ENCODE measurements around the gene ADGRD1. TPM values are rescaled to one million over a fixed set of nuclear protein-coding genes. Genes with fewer than 3 reads are reported as not detected.

Gene ADGRD1
- total RNA-seq, 2 experiments from 2014 or later = 0.64 to 1.0 TPM

DNA sequence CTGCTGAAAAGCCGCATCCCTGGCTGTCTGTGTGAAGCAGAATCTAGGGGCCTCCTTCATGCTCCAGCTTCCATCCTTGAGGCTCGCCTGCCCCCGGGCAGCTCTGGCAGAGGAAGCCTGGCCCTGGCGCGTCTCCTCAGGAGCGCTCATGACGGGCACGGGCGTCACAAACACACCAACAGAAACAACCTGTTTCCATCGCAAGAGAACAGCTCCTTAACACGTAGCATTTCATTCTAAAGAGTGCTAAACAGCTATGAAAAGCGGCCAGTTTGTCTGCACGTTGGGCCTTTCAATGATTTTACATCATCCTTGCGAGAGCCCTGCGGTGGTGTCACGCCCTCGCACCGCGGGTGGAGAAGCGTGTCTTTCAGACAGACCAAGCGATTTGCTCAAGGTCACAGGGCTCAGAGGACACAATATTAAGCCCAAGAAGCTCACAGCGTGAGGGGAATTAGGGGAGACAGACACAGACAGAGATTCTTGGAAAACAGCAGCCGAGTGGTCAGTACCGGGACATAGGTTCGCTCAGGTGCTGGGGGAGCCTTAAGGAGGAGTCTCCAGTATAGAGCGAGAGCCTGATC lies 4.9 kb downstream of the ADGRD1 start:
- Mint-ChIP-seq H3K9me3 (no peaks in the 10 kb centered on the region), H3K36me3 (no peaks in the 10 kb centered on the region), H3K4me3 (no peak overlapping the region), H3K27me3 (peaks cover 11% of the 10 kb centered on the region), H3K4me1 (ENCODE audit: low read depth) (peaks cover 2% of the 10 kb centered on the region), H3K27ac (no peak overlapping the region)
- intact Hi-C loops (cut with micrococcal nuclease) = no loop called here
- DNase-seq = no peak
- POLR2A ChIA-PET = no interaction called here
- CTCF ChIA-PET = no interaction called here

DNA sequence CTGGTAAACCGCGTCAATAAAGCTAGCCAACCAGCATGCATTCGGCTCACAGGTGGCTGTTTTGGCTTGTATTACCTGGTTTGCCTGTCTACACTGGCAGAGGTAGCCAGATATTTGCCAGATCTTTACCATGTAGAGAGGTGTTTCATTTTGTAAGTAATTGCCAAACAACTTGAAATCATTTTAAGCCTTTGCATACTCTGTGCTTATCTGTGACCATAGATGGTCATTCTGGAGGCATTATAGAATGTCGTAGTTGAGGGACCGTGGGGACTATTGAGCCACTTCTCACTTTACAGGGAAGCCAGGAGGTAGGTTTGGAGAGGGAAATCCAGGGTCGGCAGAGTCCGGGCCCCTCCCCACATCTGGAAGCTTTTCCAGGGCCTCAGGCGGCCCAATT lies 5.9 kb downstream of the ADGRD1 start:
- Mint-ChIP-seq H3K4me3 (no peak overlapping the region), H3K4me1 (ENCODE audit: low read depth) (no peaks in the 10 kb centered on the region), H3K27ac (no peak overlapping the region), H3K27me3 (peaks cover 9% of the 10 kb centered on the region), H3K9me3 (no peaks in the 10 kb centered on the region), H3K36me3 (no peaks in the 10 kb centered on the region)
- DNase-seq = no peak
- ChIA-PET CTCF (no interaction called here), POLR2A (no interaction called here)
- intact Hi-C loops (cut with micrococcal nuclease) = no loop called here

DNA sequence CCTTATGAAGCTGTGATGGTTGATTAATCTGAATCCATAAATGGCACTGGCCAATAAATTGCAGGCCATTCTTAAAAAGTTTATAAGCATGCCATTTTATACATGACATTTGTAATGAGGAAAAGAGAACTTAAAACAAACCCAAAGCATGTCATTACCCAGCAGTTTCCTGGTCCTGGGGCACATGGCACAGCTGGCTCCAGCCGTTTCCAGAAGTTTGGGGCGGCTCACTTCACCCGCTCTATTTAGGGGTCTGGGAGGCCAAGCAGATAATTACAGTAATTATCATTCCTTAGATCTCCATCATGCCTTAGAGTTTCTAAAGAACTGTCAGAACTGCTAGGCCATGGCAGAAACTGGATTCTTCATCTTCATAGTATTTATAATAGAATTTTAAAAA lies 6.4 kb downstream of the ADGRD1 start:
- CTCF ChIA-PET = no interaction called here
- no peaks in the 10 kb centered on the region for H3K36me3 Mint-ChIP-seq
- H3K9me3 Mint-ChIP-seq = no peaks in the 10 kb centered on the region

DNA sequence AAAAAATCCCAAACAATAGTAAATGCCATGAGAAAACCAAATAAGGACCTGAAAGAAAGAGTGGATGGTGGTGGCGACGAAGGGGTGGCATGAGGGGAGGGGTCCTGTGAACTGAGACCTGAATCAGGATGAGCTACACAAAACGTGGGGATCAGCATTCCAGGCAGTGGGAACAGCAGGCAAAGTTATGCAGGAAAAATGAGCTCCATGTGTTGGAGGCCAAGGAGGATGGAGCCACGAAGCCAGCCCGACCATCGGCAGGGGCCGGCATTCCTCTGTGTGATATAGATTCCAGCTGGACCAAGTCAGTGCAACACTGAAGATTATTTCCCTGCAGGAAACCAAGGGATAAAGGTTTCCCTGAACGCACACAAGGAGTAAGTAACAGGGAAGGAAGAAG lies 7.1 kb downstream of the ADGRD1 start:
- CTCF ChIA-PET = no interaction called here
- POLR2A ChIA-PET = no interaction called here
- Mint-ChIP-seq H3K4me1 (ENCODE audit: low read depth) (no peaks in the 10 kb centered on the region), H3K36me3 (no peaks in the 10 kb centered on the region), H3K4me3 (no peak overlapping the region), H3K9me3 (no peaks in the 10 kb centered on the region), H3K27ac (no peak overlapping the region), H3K27me3 (peaks cover 6% of the 10 kb centered on the region)
- intact Hi-C loops (cut with micrococcal nuclease) = no loop called here
- DNase-seq = no peak

More for the DNA sequence above, 6.4 kb downstream of the ADGRD1 start:
- H3K4me3 Mint-ChIP-seq = no peak overlapping the region
- no peak overlapping the region for H3K27ac Mint-ChIP-seq
- H3K4me1 Mint-ChIP-seq (ENCODE audit: low read depth) = no peaks in the 10 kb centered on the region
- intact Hi-C loops (cut with micrococcal nuclease) = no loop called here
- no peak for DNase-seq
- POLR2A ChIA-PET = no interaction called here
- peaks cover 6% of the 10 kb centered on the region for H3K27me3 Mint-ChIP-seq

DNA sequence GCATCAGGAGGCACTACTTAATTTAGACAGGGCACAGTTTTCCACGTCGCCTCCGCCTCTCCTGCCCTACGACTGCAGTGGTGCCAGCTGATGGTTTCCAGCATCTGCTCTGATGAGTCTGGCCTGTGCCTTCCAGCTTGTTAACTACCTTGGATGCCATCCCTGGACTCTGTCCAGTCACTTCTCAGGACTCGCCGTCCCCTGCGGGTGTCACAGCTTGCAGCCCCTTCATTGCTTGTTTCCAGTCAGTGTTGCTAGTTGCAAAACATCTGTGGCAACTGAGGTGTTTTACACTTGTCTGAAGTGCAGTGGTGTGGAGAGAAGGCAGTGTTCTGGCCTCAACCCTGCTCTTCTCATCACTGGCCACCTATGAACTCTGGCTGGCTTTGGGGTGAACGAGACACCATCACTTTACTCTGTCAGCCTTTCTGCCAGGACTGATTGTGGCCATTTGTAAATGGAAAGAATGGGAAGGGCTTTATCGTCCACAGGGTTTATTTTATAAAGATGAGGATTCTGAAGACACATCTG lies 8.3 kb downstream of the ADGRD1 start:
- H3K9me3 Mint-ChIP-seq = no peaks in the 10 kb centered on the region
- intact Hi-C loops (cut with micrococcal nuclease) = no loop called here
- CTCF ChIA-PET = no interaction called here
- no peaks in the 10 kb centered on the region for H3K36me3 Mint-ChIP-seq
- H3K4me1 Mint-ChIP-seq (ENCODE audit: low read depth) = no peaks in the 10 kb centered on the region
- H3K27ac Mint-ChIP-seq = no peak overlapping the region
- no peak overlapping the region for H3K4me3 Mint-ChIP-seq
- DNase-seq = no peak
- POLR2A ChIA-PET = no interaction called here
- peaks cover 6% of the 10 kb centered on the region for H3K27me3 Mint-ChIP-seq

DNA sequence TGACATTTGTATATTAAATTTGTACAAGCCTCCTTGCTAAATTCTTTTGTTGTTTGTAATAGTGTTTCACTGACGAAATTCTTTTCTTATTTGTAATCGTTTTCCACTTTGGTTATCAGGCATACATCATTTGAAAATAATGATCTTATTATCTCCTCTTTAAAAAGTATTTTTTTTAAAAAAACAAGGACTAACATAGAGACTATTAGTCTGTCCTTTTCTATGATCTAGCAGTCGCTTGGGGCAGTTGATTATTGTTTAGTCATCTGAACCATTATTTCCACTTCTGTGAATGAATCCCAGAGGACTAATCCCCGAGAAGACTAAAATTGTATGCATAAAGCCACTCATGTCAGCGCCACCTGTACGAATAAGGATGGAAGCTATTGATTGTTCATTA lies 11.5 kb downstream of the ADGRD1 start:
- H3K27me3 Mint-ChIP-seq = peaks cover 8% of the 10 kb centered on the region
- no peak overlapping the region for H3K4me3 Mint-ChIP-seq
- POLR2A ChIA-PET = no interaction called here
- CTCF ChIA-PET = no interaction called here
- no peaks in the 10 kb centered on the region for H3K4me1 Mint-ChIP-seq (ENCODE audit: low read depth)
- intact Hi-C loops (cut with micrococcal nuclease) = no loop called here
- H3K9me3 Mint-ChIP-seq = no peaks in the 10 kb centered on the region
- DNase-seq = no peak
- H3K27ac Mint-ChIP-seq = no peak overlapping the region
- H3K36me3 Mint-ChIP-seq = no peaks in the 10 kb centered on the region

DNA sequence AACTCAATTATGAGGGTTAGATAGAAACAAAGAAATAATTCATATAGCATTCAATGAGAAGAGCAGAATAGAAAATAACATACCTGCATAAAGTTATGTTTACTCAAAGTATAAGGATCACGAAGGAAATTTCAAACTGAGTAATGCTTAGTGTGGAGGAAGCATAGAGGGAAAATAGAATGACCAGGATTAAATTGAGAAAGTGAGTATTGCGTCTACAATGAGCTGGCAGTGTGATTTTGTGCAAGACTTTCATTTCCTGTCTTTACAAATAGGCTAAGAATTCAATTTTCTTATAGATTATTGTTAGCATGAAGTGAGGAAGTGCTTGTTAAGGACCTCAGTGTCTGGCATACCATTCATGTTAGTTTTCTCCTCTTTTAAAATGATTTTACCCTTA lies 12.0 kb downstream of the ADGRD1 start:
- H3K27ac Mint-ChIP-seq = no peak overlapping the region
- H3K4me1 Mint-ChIP-seq (ENCODE audit: low read depth) = no peaks in the 10 kb centered on the region
- CTCF ChIA-PET = no interaction called here
- H3K9me3 Mint-ChIP-seq = no peaks in the 10 kb centered on the region
- intact Hi-C loops (cut with micrococcal nuclease) = no loop called here
- no peak overlapping the region for H3K4me3 Mint-ChIP-seq
- POLR2A ChIA-PET = no interaction called here
- H3K27me3 Mint-ChIP-seq = peaks cover 6% of the 10 kb centered on the region
- H3K36me3 Mint-ChIP-seq = no peaks in the 10 kb centered on the region
- DNase-seq = no peak

DNA sequence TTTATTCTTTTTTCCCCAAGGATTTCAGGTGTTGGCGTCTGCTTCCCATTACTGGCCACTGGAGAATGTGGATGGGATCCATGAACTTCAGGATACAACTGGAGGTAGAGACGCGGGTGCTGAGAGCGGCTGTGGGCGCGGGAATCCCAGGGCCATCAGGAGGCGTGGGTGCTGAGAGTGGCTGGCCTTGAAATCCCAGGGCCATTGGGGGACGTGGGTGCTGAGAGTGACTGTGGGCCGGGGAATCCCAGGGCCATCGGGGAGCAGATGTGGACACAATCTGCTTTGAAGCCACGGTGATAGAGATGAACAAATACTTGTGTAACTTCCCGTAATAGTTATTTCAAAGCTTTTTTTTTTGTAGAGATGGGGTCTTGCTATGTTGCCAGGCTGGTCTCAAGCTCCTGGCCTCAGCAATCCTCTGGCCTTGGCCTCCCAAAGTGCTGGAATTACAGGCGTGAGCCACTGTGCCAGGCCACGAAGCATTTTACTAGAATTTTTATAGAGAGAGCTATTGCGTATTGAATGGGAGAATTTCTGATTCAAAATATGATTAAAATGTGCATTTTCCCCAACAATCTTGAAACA lies 12.8 kb downstream of the ADGRD1 start:
- no peak for DNase-seq
- H3K9me3 Mint-ChIP-seq = no peaks in the 10 kb centered on the region
- no peaks in the 10 kb centered on the region for H3K36me3 Mint-ChIP-seq
- H3K4me1 Mint-ChIP-seq (ENCODE audit: low read depth) = no peaks in the 10 kb centered on the region
- intact Hi-C loops (cut with micrococcal nuclease) = no loop called here
- H3K27me3 Mint-ChIP-seq = peaks cover 5% of the 10 kb centered on the region
- CTCF ChIA-PET = no interaction called here
- no peak overlapping the region for H3K27ac Mint-ChIP-seq
- no peak overlapping the region for H3K4me3 Mint-ChIP-seq
- POLR2A ChIA-PET = no interaction called here

DNA sequence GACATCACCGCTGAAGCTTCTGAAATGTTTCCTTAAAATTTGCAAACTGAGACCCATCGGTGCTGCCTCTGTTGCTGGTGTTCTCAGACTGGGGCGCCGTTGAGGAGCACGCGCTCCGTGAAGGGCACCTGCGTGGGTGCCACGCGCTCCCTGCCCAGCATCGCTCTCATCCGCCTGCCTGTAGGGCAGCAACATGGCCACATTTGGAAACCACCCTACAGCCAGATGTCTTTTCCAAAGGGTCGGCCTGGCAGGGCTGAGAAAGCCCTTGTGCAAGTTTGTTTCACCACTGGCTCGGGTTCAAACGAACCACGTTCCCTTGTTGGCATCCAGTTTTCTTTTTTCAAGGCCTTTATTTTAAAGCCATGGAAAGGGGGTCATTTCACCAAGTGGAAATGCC lies 13.9 kb downstream of the ADGRD1 start:
- intact Hi-C loops (cut with micrococcal nuclease) = no loop called here
- H3K4me1 Mint-ChIP-seq (ENCODE audit: low read depth) = no peaks in the 10 kb centered on the region
- H3K4me3 Mint-ChIP-seq = no peak overlapping the region
- H3K27me3 Mint-ChIP-seq = peaks cover 5% of the 10 kb centered on the region
- no peak for DNase-seq
- POLR2A ChIA-PET = no interaction called here
- no peaks in the 10 kb centered on the region for H3K36me3 Mint-ChIP-seq
- CTCF ChIA-PET = no interaction called here
- H3K27ac Mint-ChIP-seq = no peak overlapping the region
- no peaks in the 10 kb centered on the region for H3K9me3 Mint-ChIP-seq

DNA sequence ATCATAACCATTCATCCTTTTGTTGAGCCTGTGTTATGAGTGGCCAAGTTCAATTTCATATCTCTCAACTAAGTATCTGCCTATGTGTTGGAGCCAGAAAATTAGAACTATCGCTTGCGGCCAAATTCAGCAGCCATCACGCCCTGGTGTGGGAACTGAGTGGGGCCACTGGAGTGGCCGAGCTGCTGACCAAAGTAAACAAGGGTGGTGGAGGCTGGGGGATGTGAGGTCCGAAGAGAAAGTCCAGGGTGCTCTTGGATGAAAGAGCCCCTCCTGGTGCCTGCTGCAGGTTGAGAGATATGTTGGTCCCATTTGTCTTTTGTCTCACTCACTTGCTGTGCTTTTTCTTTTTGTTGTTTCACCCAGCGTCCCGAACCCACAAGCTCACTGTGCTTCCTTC lies 14.9 kb downstream of the ADGRD1 start:
- no peaks in the 10 kb centered on the region for H3K4me1 Mint-ChIP-seq (ENCODE audit: low read depth)
- H3K27ac Mint-ChIP-seq = no peak overlapping the region
- intact Hi-C loops (cut with micrococcal nuclease) = no loop called here
- H3K27me3 Mint-ChIP-seq = peaks cover 5% of the 10 kb centered on the region
- no peaks in the 10 kb centered on the region for H3K9me3 Mint-ChIP-seq
- ChIA-PET CTCF (no interaction called here), POLR2A (no interaction called here)
- no peaks in the 10 kb centered on the region for H3K36me3 Mint-ChIP-seq
- no peak for DNase-seq
- H3K4me3 Mint-ChIP-seq = no peak overlapping the region

DNA sequence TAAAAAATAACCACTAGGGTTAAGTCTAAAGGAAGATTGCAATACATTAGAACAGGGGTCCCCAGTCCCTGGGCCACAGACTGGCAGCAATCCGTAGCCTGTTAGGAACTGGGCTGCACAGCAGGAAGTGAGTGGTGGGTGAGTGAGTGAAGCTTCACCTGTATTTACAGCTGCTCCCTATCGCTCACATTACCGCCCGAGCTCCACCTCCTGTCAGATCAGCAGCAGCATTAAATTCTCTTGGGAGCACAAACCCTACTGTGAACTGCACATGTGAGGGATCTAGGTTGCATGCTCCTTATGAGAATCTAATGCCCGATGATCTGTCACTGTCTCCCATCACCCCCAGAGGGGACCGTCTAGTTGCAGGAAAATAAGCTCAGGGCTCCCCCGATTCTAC lies 15.5 kb downstream of the ADGRD1 start:
- Mint-ChIP-seq H3K36me3 (no peaks in the 10 kb centered on the region), H3K4me3 (no peak overlapping the region), H3K4me1 (ENCODE audit: low read depth) (no peaks in the 10 kb centered on the region), H3K27me3 (peaks cover 5% of the 10 kb centered on the region), H3K27ac (no peak overlapping the region), H3K9me3 (no peaks in the 10 kb centered on the region)
- no peak for DNase-seq
- ChIA-PET CTCF (no interaction called here), POLR2A (no interaction called here)
- intact Hi-C loops (cut with micrococcal nuclease) = no loop called here

DNA sequence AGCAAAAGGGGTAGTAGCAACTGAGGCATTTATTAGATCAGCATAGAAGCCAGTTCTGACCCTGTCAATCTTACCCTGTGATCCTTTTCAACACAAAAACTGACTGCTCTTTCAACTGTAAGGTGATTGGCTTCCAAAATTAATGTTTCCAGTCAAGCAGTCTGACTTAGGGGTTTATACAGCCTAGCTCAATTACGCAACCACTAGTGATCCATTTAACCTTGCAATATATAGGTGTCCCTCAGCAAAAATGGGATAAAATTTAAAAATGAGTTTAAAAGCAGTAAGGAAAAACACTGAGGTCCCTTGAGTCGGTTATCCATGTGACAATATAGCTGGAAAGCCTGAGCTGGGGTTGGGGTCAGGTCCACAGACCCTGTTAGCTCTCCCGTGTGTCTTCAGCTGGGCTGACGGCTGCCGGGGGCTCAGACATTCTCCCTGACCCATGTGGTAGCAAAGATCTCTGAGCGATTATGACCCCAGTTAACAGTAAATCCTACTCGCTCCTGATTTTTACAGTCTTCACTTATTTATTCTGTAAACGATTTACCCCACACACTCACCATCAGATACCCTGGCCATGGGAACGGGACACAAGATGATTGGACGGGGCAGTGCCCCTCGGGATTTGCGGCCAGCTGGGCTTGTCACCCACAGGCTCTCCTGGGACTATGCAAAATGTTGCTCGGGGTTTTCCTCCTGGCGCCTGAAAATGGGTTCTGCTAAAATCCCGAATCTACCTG lies 16.6 kb downstream of the ADGRD1 start:
- ChIA-PET CTCF (no interaction called here), POLR2A (no interaction called here)
- no peak for DNase-seq
- H3K4me3 Mint-ChIP-seq = no peak overlapping the region
- H3K36me3 Mint-ChIP-seq = no peaks in the 10 kb centered on the region
- H3K27ac Mint-ChIP-seq = no peak overlapping the region
- no peaks in the 10 kb centered on the region for H3K9me3 Mint-ChIP-seq
- H3K27me3 Mint-ChIP-seq = peaks cover 5% of the 10 kb centered on the region
- intact Hi-C loops (cut with micrococcal nuclease) = no loop called here
- no peaks in the 10 kb centered on the region for H3K4me1 Mint-ChIP-seq (ENCODE audit: low read depth)

DNA sequence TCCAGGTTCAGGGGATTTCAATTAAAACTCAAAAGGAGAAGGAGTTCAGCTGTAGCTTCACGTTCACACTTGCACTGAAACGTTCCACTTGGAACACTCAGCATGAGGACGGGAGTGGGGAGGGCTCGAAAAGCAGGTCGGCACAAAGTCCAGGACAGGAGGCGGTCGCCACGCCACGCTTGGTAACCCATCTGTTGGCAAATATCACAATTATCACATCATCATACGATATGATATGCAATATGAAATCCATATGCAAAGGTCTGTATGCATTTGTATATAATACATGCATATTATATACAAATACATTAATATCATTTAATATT lies 17.2 kb downstream of the ADGRD1 start:
- intact Hi-C loops (cut with micrococcal nuclease) = no loop called here
- no peak for DNase-seq
- CTCF ChIA-PET = no interaction called here
- H3K27ac Mint-ChIP-seq = no peak overlapping the region
- no peaks in the 10 kb centered on the region for H3K4me1 Mint-ChIP-seq (ENCODE audit: low read depth)
- H3K9me3 Mint-ChIP-seq = no peaks in the 10 kb centered on the region
- H3K36me3 Mint-ChIP-seq = no peaks in the 10 kb centered on the region
- peaks cover 5% of the 10 kb centered on the region for H3K27me3 Mint-ChIP-seq
- no peak overlapping the region for H3K4me3 Mint-ChIP-seq
- POLR2A ChIA-PET = no interaction called here
